Activated T-helper 1 cell treated with Interleukin-2 at 50 U/mL for 16 hours (primary cell): ENCODE measurements around the gene GRK6.

Experiments used
- DNase-seq: peaks from one replicate; pipeline ENCODE4 v3.0.0-alpha.2; 2020; ENCODE audit warnings: low read depth

The GRK6 gene

DNA sequence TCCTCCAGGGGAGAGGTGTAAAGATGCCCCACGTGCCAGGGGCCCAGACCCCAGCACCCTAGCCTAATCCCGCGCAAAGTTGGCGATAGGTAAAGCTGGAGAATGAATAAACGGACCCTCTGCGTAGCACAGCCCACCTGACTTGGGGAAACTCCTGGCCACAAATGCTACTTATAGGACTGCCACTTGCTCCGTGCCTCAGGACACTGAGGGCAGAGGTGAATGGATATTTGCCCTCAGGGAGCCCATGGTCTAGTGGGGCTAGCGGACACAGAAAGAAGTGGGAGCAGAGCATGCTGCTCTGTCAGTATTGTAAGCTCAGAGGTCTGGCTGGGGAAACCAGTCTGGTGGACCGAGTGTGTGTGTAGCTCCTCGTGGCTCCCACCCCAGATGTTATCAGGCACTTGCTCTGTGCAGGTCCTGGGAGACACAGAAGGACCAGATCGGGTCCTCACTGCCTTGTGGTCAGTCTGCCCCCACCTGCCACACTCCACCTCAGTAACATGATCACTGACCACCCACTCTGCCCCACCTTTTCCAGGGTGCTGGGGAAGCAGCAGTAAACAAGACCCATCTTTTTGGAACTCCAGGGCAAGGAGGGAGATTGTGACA, 841 bp downstream of the GRK6 start:
- no peak for DNase-seq

- no peak for DNase-seq
Observed at GRCh38 chr5:177427919-177428573, 1.6 kb downstream of the GRK6 start.

- no peak for DNase-seq
Observed at GRCh38 chr5:177428574-177429217, 2.2 kb downstream of the GRK6 start.

DNA sequence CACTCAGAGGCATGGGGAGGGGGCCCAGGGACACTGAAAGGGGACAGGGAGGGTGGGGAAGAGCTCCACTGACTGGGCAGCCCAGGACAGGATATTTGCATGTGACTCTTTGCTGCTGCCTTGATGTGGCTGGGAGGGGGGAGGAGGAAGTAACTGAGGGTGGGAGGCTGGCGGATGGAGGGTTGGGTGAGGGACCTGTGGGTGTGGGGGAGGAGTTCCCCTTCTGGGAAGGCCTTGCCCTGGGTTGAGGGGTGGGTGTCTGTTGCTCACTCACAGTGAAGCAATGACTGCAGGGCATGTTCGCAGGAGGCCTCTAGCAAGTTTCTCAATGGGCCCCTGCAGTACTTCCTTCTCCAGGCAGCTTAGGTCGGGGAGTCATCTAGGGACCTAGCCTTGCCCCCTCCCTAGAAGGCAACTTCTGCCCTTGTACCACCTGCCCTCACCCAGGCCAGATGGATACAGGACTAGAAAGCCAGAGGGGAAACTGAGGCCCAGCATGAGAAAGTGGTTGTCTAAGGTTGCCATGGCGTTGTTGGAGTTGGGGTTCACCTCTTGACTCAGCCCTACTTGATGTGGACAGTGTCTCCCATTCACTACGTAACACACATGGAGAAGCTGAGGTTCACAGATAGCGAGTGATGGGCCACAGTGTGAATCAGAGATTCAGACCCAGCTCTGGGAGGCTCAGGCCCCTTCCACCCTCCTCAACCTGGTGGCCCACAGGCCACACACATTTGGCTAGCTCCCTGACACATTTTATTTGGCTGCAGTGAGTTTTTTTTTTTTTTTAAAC, 3.0 kb downstream of the GRK6 start:
- peak; percentile 75 for DNase-seq

GRCh38 chr5:177430140-177430951, 3.9 kb downstream of the GRK6 start:
- no peak for DNase-seq

GRCh38 chr5:177430972-177431316, 4.5 kb downstream of the GRK6 start:
- DNase-seq, result no peak

- DNase-seq, result peak; percentile 67
Observed at GRCh38 chr5:177431317-177432142, 5.1 kb downstream of the GRK6 start.

- no peak for DNase-seq
Observed at GRCh38 chr5:177432143-177432838, 5.8 kb downstream of the GRK6 start.

DNA sequence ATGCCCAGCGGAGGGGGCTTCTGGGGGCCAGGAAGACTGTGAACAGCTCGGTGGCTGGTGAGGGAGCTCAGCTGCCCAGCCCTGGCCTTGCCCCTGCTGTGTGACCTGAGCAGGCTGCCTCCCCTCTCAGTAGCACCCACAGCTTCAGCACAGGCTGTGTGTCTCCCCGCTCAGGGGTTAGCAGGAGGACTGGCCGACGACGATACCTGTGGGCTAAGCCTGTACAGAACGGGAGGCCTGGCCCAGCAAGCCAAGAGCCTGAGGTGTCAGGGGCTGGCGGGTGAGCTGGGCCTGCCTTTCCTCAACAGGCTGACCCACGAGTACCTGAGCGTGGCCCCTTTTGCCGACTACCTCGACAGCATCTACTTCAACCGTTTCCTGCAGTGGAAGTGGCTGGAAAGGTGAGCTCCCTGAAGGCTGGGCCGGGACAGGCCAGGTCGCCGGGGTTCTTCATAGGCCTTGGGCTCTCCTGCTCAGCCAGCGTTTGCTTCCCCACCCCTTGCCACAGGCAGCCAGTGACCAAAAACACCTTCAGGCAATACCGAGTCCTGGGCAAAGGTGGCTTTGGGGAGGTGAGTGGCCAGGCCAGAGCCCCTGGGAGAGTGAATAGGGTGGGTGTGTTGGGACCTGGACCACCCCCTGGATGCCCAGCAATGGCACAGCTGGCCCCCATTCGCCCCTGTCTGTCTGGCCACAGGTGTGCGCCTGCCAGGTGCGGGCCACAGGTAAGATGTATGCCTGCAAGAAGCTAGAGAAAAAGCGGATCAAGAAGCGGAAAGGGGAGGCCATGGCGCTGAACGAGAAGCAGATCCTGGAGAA, 6.6 kb downstream of the GRK6 start:
- DNase-seq, result no peak

DNA sequence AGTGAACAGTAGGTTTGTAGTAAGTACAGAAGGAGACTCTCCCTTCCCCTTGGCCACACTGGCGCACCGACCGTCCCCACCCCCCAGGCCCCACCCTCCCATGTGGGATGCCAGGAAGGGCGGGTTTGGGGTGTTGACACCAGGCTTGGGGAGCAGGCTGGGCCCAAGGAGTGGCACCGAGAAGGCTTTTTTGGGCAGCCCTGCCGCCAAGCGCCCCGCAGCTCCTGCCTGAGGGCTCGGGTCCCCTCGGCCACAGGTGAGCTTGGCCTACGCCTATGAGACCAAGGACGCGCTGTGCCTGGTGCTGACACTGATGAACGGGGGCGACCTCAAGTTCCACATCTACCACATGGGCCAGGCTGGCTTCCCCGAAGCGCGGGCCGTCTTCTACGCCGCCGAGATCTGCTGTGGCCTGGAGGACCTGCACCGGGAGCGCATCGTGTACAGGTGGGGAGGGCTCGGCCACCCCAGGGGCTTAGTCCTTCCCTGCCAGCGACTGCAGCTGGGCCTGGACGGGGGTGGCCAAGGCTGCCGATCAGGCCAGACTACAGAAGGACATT, 7.3 kb downstream of the GRK6 start:
- DNase-seq, result no peak

- no peak for DNase-seq
Observed at GRCh38 chr5:177434437-177434836, 8.0 kb downstream of the GRK6 start.

DNA sequence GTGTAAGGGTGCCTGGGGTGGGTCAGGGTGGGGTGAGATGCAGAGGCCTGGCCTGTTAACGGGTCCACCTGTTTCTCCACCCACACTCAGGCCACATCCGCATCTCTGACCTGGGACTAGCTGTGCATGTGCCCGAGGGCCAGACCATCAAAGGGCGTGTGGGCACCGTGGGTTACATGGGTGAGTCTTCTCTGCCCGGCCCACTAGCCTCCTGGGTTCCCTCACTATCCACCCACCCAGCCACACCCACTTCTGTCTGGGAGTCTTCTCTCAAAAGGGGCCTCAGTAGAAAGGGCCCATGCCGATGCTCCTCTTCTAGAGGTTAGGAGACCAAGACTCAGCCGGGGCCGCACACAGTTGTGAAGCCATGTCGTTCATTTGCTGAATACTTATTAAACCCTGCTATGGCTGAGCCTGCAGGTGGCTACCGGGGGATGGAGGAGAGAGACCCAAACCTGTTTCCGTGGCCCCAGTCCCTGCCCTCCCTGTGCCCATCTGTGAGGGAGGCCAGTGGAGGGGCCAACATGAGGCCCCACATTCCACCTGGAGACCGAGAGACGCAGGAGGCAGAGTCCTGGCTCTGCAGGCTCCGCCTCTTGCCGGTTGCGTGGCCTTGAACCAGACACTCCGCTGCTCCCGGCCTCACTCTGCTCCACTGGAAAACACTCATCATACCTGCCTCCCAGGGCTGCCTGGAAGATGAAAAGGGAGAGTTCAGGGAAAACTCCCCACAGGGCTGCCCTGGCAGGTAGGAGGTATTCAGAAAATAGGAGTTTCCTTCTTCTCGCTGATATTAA, 8.7 kb downstream of the GRK6 start:
- no peak for DNase-seq

GRCh38 chr5:177435847-177436536, 9.5 kb downstream of the GRK6 start:
- DNase-seq, result no peak

GRCh38 chr5:177437623-177438022, 11.1 kb downstream of the GRK6 start:
- DNase-seq, result no peak

- no peak for DNase-seq
Observed at GRCh38 chr5:177438468-177438867, 12.0 kb downstream of the GRK6 start.

GRCh38 chr5:177439518-177440053, 13.1 kb downstream of the GRK6 start:
- no peak for DNase-seq

GRCh38 chr5:177440211-177440989, 13.9 kb downstream of the GRK6 start:
- DNase-seq, result no peak
